NK-92 treated with Interleukin-12 subunit alpha and Interleukin-12 subunit beta, amount 100 ng/mL, for 24 hours (cell line): Measurements from ENCODE around the gene SCN2B.

Experiments used
- DNase-seq: peaks from one replicate; lab custom pipeline; 2025; lab: John Stamatoyannopoulos, UW

SCN2B gene

DNA sequence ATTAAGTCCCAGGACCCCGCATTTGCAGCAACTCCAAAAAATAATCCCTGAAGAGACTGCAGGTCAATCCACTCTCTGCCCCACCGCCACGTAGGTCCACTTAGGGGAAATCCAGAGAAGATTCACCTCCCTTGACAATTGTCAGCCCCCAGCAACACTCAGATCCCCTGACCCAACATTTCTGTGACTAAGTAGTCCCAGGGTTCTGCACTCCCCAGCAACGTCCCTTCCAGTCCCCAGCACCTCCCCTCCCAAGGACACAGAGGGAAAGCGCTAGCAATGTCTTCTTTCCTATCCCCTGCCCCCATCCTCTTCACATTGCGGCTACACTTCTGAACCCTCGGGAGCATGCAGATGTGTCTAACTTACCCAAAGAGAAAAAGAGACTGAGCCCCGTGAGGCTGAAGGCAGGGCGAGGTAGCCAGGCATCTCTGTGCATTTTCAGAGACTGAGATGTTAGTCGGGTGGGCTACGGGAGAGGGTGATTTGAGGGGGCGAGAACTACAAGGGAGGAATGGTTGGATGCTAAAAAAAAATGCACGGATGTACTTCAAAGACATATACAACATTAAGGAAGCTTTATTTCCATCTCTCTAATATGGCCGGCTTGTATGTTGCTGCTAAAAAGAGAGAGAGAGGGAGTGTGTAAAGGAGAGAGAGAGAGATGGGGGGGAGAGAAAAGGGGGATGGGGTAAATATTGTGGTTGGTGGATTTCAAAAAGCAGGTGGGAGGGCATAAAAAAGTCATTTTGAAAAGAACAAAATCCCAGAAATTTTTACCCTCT is at the start of gene SCN2B:
SCN2B (minus strand) TSS at position 647 of the 785 bp plus-strand sequence; CDS start at position 439, 208 bp downstream.
- no peak for DNase-seq

- DNase-seq = no peak
Observed at GRCh38 chr11:118224511-118225188, 48.2 kb upstream of the SCN2B start, which contains the start of gene JAML. TSS of gene JAML (minus strand) at chr11:118225011. CDS start at chr11:118214866, 10,145 bp downstream.

GRCh38 chr11:118223992-118224391 is 47.6 kb upstream of the SCN2B start:
- DNase-seq = no peak

DNA sequence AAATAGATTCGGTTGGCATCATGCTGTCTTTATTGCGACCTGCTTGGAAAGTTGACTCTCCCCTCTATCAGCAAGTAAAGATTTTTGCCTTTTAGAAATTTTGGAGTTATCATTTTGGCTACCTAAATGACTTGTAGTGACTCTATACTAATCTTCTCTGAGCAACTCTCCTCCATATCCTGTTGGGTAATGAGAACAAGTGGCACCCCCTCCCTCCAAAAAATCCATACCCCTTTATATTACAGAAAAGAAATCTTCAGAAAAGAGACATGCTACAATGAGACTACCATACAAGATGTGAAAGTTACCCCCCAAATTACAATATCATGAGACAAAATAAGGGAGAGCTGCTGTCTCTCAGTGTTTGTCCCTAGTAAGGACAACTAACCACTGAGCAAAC is 47.1 kb upstream of the SCN2B start:
- no peak for DNase-seq

GRCh38 chr11:118222437-118222836 is 46.0 kb upstream of the SCN2B start:
- DNase-seq = no peak

DNA sequence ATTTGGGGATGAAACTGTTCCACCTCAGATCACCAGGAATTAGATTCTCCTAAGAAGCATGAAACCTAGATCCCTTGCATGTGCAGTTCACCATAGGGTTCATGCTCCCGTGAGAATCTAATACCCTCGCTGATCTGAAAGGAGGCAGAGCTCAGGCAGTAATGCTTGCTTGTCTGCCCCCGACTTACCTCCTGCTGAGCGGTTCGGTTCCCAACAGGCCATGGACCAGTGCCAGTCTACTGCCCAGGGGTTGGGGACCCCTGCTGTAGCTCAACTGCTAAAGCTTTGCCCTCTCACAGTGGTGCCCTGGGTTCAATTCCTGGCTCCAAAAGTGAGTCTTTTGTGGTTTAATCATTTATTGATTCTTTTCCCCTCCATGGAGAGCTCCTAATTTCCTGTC is 45.0 kb upstream of the SCN2B start:
- DNase-seq = no peak

DNA sequence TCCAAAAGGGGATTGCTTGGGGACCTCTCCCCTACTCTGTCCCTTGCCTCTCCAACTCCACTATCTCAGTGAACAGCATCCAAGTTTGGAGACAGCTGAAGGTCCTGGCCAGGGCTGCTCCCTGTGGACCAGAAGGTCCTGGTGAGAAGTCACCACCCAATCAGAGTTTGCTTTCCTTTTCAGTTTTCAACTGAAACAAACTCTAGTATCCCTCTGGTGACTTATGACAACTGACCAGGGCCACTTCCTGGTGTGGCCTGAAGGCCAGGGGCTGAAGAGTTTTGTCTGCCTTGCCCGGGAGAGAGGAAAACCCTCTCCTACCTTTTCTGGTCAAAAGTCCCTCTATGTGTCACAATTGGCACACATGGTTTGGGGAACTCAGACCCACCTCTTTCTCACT is 43.3 kb upstream of the SCN2B start:
- DNase-seq = no peak

- no peak for DNase-seq
Observed at GRCh38 chr11:118219244-118219643, 42.8 kb upstream of the SCN2B start.

- DNase-seq = no peak
Observed at GRCh38 chr11:118217575-118217974, 41.1 kb upstream of the SCN2B start.

DNA sequence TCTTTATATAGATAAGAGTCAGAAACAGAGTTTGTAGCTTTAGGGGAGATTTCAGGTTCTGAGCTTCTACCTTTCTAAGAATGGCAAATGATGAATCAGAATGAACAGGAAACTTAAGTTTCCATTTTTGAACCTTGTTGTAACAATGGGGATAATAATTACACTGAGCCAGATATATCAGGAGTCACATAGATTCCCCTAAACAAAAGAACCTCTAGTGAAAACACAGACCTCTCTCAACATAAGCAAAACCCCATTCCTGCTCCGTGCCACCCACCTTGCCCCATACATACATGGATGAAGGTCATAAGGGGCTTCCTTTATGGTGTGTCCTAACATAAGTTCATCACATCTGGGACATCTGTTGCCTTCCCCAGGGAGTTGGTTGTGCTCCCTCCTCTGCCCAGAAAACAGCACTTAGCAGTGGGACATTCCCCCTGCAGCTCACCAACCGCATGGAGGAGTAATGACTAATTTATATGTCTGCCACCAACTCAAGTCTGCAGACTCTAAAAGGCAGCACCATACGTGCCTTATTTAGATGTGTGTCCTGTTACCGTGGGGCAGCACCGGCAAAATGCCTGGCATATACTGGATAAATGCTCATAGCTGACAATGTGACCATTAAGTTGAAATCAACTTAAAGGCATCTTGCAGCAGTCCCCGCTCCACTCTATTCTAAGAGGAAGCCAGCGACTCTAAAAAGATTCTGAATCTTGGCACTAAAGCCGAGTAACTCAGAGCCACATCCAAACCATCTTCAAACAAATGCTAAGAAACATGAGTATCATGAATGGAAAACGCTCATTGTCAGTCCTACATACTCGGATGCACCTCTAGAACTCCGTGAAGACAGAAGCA is 40.4 kb upstream of the SCN2B start:
- DNase-seq = no peak

DNA sequence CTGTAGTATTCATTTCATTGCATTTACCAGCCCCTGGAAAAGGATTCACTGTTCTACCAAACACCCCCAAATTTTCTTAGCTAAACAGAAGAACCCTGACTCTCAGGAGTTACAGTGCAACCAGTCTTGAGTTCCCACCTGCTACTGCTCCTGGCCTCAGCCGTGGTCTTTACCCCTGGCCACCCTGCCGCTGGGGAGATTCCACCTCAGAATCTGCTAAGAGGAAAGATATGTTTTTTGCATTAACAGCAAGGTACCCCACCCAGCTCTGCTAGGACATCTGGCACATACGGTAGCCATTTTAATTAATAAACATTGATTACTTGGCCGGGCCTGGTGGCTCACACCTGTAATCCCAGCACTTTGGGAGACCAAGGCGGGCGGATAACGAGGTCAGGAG is 39.3 kb upstream of the SCN2B start:
- no peak for DNase-seq

DNA sequence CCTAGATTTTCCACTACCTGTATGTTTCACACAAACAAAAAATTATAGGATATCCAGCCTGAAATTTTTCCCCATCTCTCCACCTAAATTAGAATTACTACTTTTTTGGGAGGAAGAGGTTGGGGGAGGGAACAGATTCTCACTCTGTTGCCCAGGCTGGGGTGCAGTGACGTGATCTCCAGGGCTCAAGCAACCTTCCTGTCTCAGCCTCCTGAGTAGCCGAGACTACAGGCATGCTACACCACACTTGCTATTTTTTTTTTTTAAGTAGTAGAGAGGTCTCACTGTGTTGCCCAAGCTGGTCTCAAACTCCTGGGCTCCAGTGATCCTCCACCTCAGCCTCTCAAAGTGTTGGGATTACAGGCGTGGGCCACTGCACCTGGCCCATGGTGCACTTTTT is 38.8 kb upstream of the SCN2B start:
- DNase-seq = no peak

- no peak for DNase-seq
Observed at GRCh38 chr11:118214210-118214914, 37.9 kb upstream of the SCN2B start.

GRCh38 chr11:118213781-118214180 is 37.3 kb upstream of the SCN2B start:
- DNase-seq = no peak

DNA sequence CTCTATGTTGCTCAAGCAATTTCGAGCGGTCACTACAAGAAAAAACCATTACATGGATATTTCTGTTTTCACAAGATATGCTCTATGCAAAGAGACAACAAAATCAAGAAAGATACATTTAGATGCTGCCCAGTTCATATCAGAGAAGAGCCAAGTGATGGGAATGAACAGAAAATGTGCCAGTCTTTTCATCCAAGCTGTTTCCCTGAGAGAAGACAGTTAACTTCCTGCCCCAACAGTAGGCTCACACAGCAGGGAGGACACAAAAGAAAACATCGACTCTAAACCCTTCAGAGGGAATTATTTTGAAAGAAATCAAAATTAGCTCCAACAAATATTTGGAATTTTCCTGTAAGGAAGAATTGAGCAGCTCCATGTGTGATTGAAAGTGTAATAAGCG is 36.8 kb upstream of the SCN2B start:
- no peak for DNase-seq

GRCh38 chr11:118212781-118213191 is 36.3 kb upstream of the SCN2B start:
- DNase-seq = no peak

- DNase-seq = no peak
Observed at GRCh38 chr11:118212131-118212725, 35.8 kb upstream of the SCN2B start.

DNA sequence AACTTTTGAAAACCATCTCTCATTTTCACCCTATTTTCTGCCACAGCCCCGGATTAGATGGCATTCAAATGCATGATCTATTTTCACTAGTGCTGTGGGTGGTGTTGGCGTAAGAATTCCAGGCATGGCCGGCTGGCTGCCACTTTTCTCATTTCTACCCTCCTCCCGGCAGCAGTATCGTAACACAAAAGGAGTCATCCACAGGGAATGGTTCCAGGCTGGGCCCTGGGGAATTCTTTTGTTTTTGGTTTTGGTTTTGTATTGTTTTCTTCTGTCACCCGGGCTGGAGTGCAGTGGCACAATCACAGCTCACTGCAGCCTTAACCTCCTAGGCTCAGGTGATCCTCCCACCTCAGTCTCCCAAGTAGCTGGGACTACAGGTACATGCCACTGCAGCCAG is 34.6 kb upstream of the SCN2B start:
- no peak for DNase-seq

- no peak for DNase-seq
Observed at GRCh38 chr11:118210323-118210722, 33.9 kb upstream of the SCN2B start.

DNA sequence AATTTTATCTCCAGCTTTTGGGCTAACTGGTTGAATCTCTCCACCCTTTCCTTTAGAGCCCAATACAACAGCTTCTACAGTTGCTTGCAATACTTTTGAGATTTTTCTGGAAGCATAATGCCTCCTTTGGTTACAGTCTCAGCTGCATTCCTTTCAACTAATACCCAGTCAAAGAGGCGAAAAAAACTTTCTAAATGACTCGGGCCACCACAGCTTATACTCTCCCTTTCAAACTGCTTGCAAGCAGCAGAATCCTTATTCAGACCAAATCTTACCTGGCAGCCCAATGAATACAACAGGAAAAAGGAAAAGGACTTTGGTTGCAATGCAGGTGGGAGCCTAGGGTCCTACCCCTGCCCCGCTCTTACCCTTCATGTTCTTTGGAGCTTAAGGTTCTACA is 32.6 kb upstream of the SCN2B start:
- DNase-seq = no peak

DNA sequence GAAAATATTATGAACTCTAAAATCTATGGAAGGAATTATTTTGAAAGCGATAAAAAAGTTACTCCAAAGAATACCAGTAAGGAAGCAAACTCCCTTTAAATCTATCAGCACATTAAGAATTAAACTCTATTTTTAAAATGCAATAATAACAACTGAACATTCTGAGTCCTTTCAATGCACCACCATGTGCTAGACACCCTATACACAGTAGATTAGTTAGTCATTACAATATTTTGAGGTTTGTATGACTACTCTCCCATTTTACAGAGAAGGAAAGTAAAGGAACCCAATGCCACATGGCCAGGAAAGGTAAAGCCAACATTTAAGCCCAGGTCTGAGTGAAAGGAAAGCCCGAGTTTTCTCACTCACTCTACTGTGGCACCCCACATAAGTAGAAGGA is 30.6 kb upstream of the SCN2B start:
- no peak for DNase-seq
